K562 (cell line): ENCODE results near the gene BBLN. TPM values are rescaled to one million over a fixed set of nuclear protein-coding genes. Genes with fewer than 3 reads are reported as not detected.
A peak's percentile ranks its signal among the peaks of the same experiment; 100 is the strongest.

ENCODE experiments used
- ATF7 ChIP-seq: fragments of 450-650 bp; IDR thresholded peaks from 2 replicates; pipeline ENCODE4 v1.7.1; 2014; ENCODE audit warnings: mild to moderate bottlenecking, moderate library complexity
- ERF ChIP-seq: fragments of 450-650 bp; formaldehyde crosslinking; IDR thresholded peaks from 2 replicates; pipeline ENCODE4 v1.4.0; 2020; ENCODE audit warnings: mild to moderate bottlenecking, mixed read lengths
- HDGF ChIP-seq: fragments of 450-650 bp; IDR thresholded peaks from 2 replicates; pipeline ENCODE4 v1.6.1; 2016
- HOMEZ ChIP-seq: fragments of 250-450 bp; sonication (Bioruptor Pico); IDR thresholded peaks from 2 replicates; pipeline ENCODE4 v1.4.0; 2020; ENCODE audit warnings: mild to moderate bottlenecking, moderate library complexity
- RB1 ChIP-seq: fragments of 450-650 bp; IDR thresholded peaks from 2 replicates; pipeline ENCODE4 v1.6.1; 2017; ENCODE audit warnings: low read depth, mild to moderate bottlenecking
- TFE3 ChIP-seq: fragments of 450-650 bp; formaldehyde crosslinking; IDR thresholded peaks from 2 replicates; pipeline ENCODE4 v1.4.0; 2020; ENCODE audit warnings: mild to moderate bottlenecking, mixed read lengths
- USF2 ChIP-seq: sonication (generic); formaldehyde crosslinking; IDR thresholded peaks from 2 replicates; pipeline ENCODE4 v1.5.0; 2020; ENCODE audit warnings: missing genetic modification reagents
- ZBTB40 ChIP-seq, 2 experiments: fragments of 450-650 bp in 1 of 2; sonication (generic) in 1 of 2; formaldehyde crosslinking in 1 of 2; IDR thresholded peaks; 2 replicates each; pipeline versions ENCODE4 v1.7.1 to v1.9.0; 2016 to 2022; ENCODE audit warnings: inconsistent platforms in 1 of 2, mild to moderate bottlenecking in 1 of 2, missing genetic modification reagents in 1 of 2
- ZBTB43 ChIP-seq: sonication (generic); formaldehyde crosslinking; IDR thresholded peaks from 2 replicates; pipeline ENCODE4 v1.8.0; 2023; ENCODE audit warnings: mild to moderate bottlenecking, missing genetic modification reagents
- ZFP30 ChIP-seq: fragments of 250-450 bp; sonication (Bioruptor Pico); IDR thresholded peaks from 2 replicates; pipeline ENCODE4 v1.8.0; 2022; ENCODE audit warnings: moderate library complexity, mild to moderate bottlenecking, inconsistent platforms, borderline replicate concordance
- ZNF639 ChIP-seq, 2 experiments: fragments of 200-800 bp in 1 of 2; sonication (Bioruptor generic) in 1 of 2; sonication (generic) in 1 of 2; formaldehyde crosslinking in 1 of 2; IDR thresholded peaks in 1 of 2; conservative IDR thresholded peaks in 1 of 2; 2 replicates each; pipeline versions ENCODE4 v1.5.0 to v1.6.1; 2016 to 2020; ENCODE audit warnings: missing compliant biosample characterization in 1 of 2, missing genetic modification characterization in 1 of 2, missing genetic modification reagents in 1 of 2
- polyA plus RNA-seq, 8 experiments: library from polyadenylated mRNA; depleted of rRNA in 4 of 8; stranded (reverse) in 5 of 8; unstranded in 3 of 8; fragments of >200 nt; fragmentation: Nextera tagmentation in 2 of 8; fragmentation: Illumina TruSeq in 1 of 8; extraction: Ambion mirVana in 2 of 8; extraction: Trizol in 1 of 8; gene quantifications; 2 replicates each; pipeline versions ENCODE4 v1.2.1 to v1.2.3, GENCODE V29; 2011 to 2014; ENCODE audit warnings: inconsistent platforms in 1 of 8, missing spikeins in 1 of 8
- total RNA-seq, 7 experiments: library from RNA; depleted of rRNA in 6 of 7; stranded (reverse); fragments of >200 nt in 6 of 7; fragmentation: Illumina TruSeq in 2 of 7; extraction: Trizol in 2 of 7; gene quantifications; 2 replicates each; pipeline versions ENCODE4 v1.2.1 to v1.2.3, GENCODE V29; 2011 to 2021; ENCODE audit warnings: low replicate concordance in 1 of 7

BBLN gene
- total and polyA plus RNA-seq, 9 of the 15 experiments (the other 6 are each of a cell fraction or from before 2014, with no cell fraction given) = 4.2 to 331 (median 87.1) TPM

- TF ChIP-seq ZBTB40 (IDR thresholded peaks at IDR 0.05) (no peak), ZBTB40 (CRISPR knock-in tag; IDR thresholded peaks at IDR 0.05) (no peak), ERF (CRISPR knock-in tag) (no peak), ZNF639 (CRISPR knock-in tag; conservative IDR thresholded peaks at IDR 0.05 in 1 of 2, IDR thresholded peaks at IDR 0.05 in 1 of 2) (no peak), TFE3 (CRISPR knock-in tag) (peak; percentile 36), ZFP30 (CRISPR knock-in tag) (no peak), USF2 (peak; percentile 52), HOMEZ (CRISPR knock-in tag) (no peak), RB1 (no peak), ATF7 (no peak), ZBTB43 (CRISPR knock-in tag) (no peak), HDGF (no peak)
Observed at GRCh38 chr9:128174062-128174461, 14.0 kb downstream of the BBLN start (continued).
